ENCODE data around the gene TSPAN1.
"Not testable (repeated sequence)": the region's sequence is repeated elsewhere in the genome, so short reads cannot be mapped to it uniquely, and the experiment has no call there.

TSPAN1 gene

GRCh38 chr1:46205141-46205540, 30.3 kb downstream of the TSPAN1 start:
- Histone ChIP-seq H3K4me1 (ENCODE audit: insufficient read depth, low read length) (no peaks in the 10 kb centered on the region), H3K9ac (ENCODE audit: low read depth, low read length) (no peak overlapping the region), H3K27ac (ENCODE audit: low read length) (no peak overlapping the region), H3K9me3 (ENCODE audit: insufficient read depth, low read depth, low read length) (no peaks in the 10 kb centered on the region), H3K27me3 (ENCODE audit: insufficient read depth, low read length) (0 out of 2 replicates have a peak, but pooled peaks cover 4% of the 10 kb centered on the region), H3K4me3 (ENCODE audit: low read length) (no peak overlapping the region), H3K36me3 (ENCODE audit: insufficient read depth, low read depth, low read length) (no peaks in the 10 kb centered on the region)

- Histone ChIP-seq H3K4me3 (ENCODE audit: low read length) (no peak overlapping the region), H3K9ac (ENCODE audit: low read depth, low read length) (no peak overlapping the region), H3K4me1 (ENCODE audit: insufficient read depth, low read length) (no peaks in the 10 kb centered on the region), H3K27me3 (ENCODE audit: insufficient read depth, low read length) (0 out of 2 replicates have a peak, but pooled peaks cover 4% of the 10 kb centered on the region), H3K9me3 (ENCODE audit: insufficient read depth, low read depth, low read length) (no peaks in the 10 kb centered on the region), H3K27ac (ENCODE audit: low read length) (no peak overlapping the region), H3K36me3 (ENCODE audit: insufficient read depth, low read depth, low read length) (no peaks in the 10 kb centered on the region)
Observed at GRCh38 chr1:46205791-46206190, 30.9 kb downstream of the TSPAN1 start.

- Histone ChIP-seq H3K4me1 (ENCODE audit: insufficient read depth, low read length) (no peaks in the 10 kb centered on the region), H3K4me3 (ENCODE audit: low read length) (no peak overlapping the region), H3K9me3 (ENCODE audit: insufficient read depth, low read depth, low read length) (no peaks in the 10 kb centered on the region), H3K27ac (ENCODE audit: low read length) (no peak overlapping the region), H3K36me3 (ENCODE audit: insufficient read depth, low read depth, low read length) (no peaks in the 10 kb centered on the region), H3K9ac (ENCODE audit: low read depth, low read length) (no peak overlapping the region), H3K27me3 (ENCODE audit: insufficient read depth, low read length) (0 out of 2 replicates have a peak, but pooled peaks cover 4% of the 10 kb centered on the region)
Observed at GRCh38 chr1:46206399-46206798, 31.5 kb downstream of the TSPAN1 start.

- no peaks in the 10 kb centered on the region for H3K27me3 ChIP-seq (ENCODE audit: insufficient read depth, low read length)
- H3K36me3 ChIP-seq (ENCODE audit: insufficient read depth, low read depth, low read length): no peaks in the 10 kb centered on the region
- H3K27ac ChIP-seq (ENCODE audit: low read length): no peak overlapping the region
- no peaks in the 10 kb centered on the region for H3K4me1 ChIP-seq (ENCODE audit: insufficient read depth, low read length)
- H3K4me3 ChIP-seq (ENCODE audit: low read length): no peak overlapping the region
- no peak overlapping the region for H3K9ac ChIP-seq (ENCODE audit: low read depth, low read length)
- H3K9me3 ChIP-seq (ENCODE audit: insufficient read depth, low read depth, low read length): no peaks in the 10 kb centered on the region
Observed at GRCh38 chr1:46210561-46210960, 35.7 kb downstream of the TSPAN1 start.

GRCh38 chr1:46211051-46211450, 36.2 kb downstream of the TSPAN1 start:
- Histone ChIP-seq H3K9me3 (ENCODE audit: insufficient read depth, low read depth, low read length) (no peaks in the 10 kb centered on the region), H3K9ac (ENCODE audit: low read depth, low read length) (no peak overlapping the region), H3K36me3 (ENCODE audit: insufficient read depth, low read depth, low read length) (no peaks in the 10 kb centered on the region), H3K27ac (ENCODE audit: low read length) (no peak overlapping the region), H3K4me3 (ENCODE audit: low read length) (no peak overlapping the region), H3K27me3 (ENCODE audit: insufficient read depth, low read length) (no peaks in the 10 kb centered on the region), H3K4me1 (ENCODE audit: insufficient read depth, low read length) (no peaks in the 10 kb centered on the region)

GRCh38 chr1:46215504-46215903, 40.6 kb downstream of the TSPAN1 start:
- Histone ChIP-seq H3K4me3 (ENCODE audit: low read length) (no peak overlapping the region), H3K9me3 (ENCODE audit: insufficient read depth, low read depth, low read length) (no peaks in the 10 kb centered on the region), H3K9ac (ENCODE audit: low read depth, low read length) (no peak overlapping the region), H3K4me1 (ENCODE audit: insufficient read depth, low read length) (no peaks in the 10 kb centered on the region), H3K27ac (ENCODE audit: low read length) (no peak overlapping the region), H3K27me3 (ENCODE audit: insufficient read depth, low read length) (no peaks in the 10 kb centered on the region), H3K36me3 (ENCODE audit: insufficient read depth, low read depth, low read length) (no peaks in the 10 kb centered on the region)

- Histone ChIP-seq H3K4me3 (ENCODE audit: low read length) (no peak overlapping the region), H3K27ac (ENCODE audit: low read length) (no peak overlapping the region), H3K4me1 (ENCODE audit: insufficient read depth, low read length) (peaks cover 15% of the 10 kb centered on the region; the same call in 1 of the 2 replicates), H3K9ac (ENCODE audit: low read depth, low read length) (no peak overlapping the region), H3K36me3 (ENCODE audit: insufficient read depth, low read depth, low read length) (no peaks in the 10 kb centered on the region), H3K27me3 (ENCODE audit: insufficient read depth, low read length) (no peaks in the 10 kb centered on the region), H3K9me3 (ENCODE audit: insufficient read depth, low read depth, low read length) (no peaks in the 10 kb centered on the region)
Observed at GRCh38 chr1:46218443-46218842, 43.6 kb downstream of the TSPAN1 start.

GRCh38 chr1:46219551-46220520, 44.9 kb downstream of the TSPAN1 start:
- H3K9me3 ChIP-seq (ENCODE audit: insufficient read depth, low read depth, low read length): no peaks in the 10 kb centered on the region
- H3K27me3 ChIP-seq (ENCODE audit: insufficient read depth, low read length): no peaks in the 10 kb centered on the region
- H3K9ac ChIP-seq (ENCODE audit: low read depth, low read length): no peak overlapping the region
- H3K27ac ChIP-seq (ENCODE audit: low read length): no peak overlapping the region
- H3K4me3 ChIP-seq (ENCODE audit: low read length): no peak overlapping the region
- no peaks in the 10 kb centered on the region for H3K36me3 ChIP-seq (ENCODE audit: insufficient read depth, low read depth, low read length)
- peaks cover 15% of the 10 kb centered on the region; the same call in 1 of the 2 replicates for H3K4me1 ChIP-seq (ENCODE audit: insufficient read depth, low read length)

- Histone ChIP-seq H3K4me1 (ENCODE audit: insufficient read depth, low read length) (peaks cover 15% of the 10 kb centered on the region; the same call in 1 of the 2 replicates), H3K4me3 (ENCODE audit: low read length) (no peak overlapping the region), H3K9ac (ENCODE audit: low read depth, low read length) (no peak overlapping the region), H3K27me3 (ENCODE audit: insufficient read depth, low read length) (no peaks in the 10 kb centered on the region), H3K36me3 (ENCODE audit: insufficient read depth, low read depth, low read length) (no peaks in the 10 kb centered on the region), H3K9me3 (ENCODE audit: insufficient read depth, low read depth, low read length) (no peaks in the 10 kb centered on the region), H3K27ac (ENCODE audit: low read length) (no peak overlapping the region)
Observed at GRCh38 chr1:46220808-46221207, 45.9 kb downstream of the TSPAN1 start.

GRCh38 chr1:46221749-46222148, 46.9 kb downstream of the TSPAN1 start:
- Histone ChIP-seq H3K4me1 (ENCODE audit: insufficient read depth, low read length) (peaks cover 15% of the 10 kb centered on the region; the same call in 1 of the 2 replicates), H3K27ac (ENCODE audit: low read length) (no peak overlapping the region)

GRCh38 chr1:46223055-46223454, 48.2 kb downstream of the TSPAN1 start:
- not testable (repeated sequence) for H3K9me3 ChIP-seq (ENCODE audit: insufficient read depth, low read depth, low read length); H3K27ac ChIP-seq (ENCODE audit: low read length); H3K27me3 ChIP-seq (ENCODE audit: insufficient read depth, low read length); H3K36me3 ChIP-seq (ENCODE audit: insufficient read depth, low read depth, low read length); H3K9ac ChIP-seq (ENCODE audit: low read depth, low read length); H3K4me3 ChIP-seq (ENCODE audit: low read length)
- peaks cover 15% of the 10 kb centered on the region; the same call in 1 of the 2 replicates for H3K4me1 ChIP-seq (ENCODE audit: insufficient read depth, low read length)

More at GRCh38 chr1:46221749-46222148, 46.9 kb downstream of the TSPAN1 start:
- H3K27me3 ChIP-seq (ENCODE audit: insufficient read depth, low read length): no peaks in the 10 kb centered on the region
- no peaks in the 10 kb centered on the region for H3K36me3 ChIP-seq (ENCODE audit: insufficient read depth, low read depth, low read length)
- H3K4me3 ChIP-seq (ENCODE audit: low read length): peak overlapping the region; percentile 3; the same call in 1 of the 2 replicates
- no peaks in the 10 kb centered on the region for H3K9me3 ChIP-seq (ENCODE audit: insufficient read depth, low read depth, low read length)
- H3K9ac ChIP-seq (ENCODE audit: low read depth, low read length): peak overlapping the region; percentile 20; the same call in 1 of the 2 replicates

- Histone ChIP-seq H3K4me1 (ENCODE audit: insufficient read depth, low read length) (peaks cover 15% of the 10 kb centered on the region; the same call in 1 of the 2 replicates), H3K27ac (ENCODE audit: low read length) (no peak overlapping the region), H3K4me3 (ENCODE audit: low read length) (no peak overlapping the region)
Observed at GRCh38 chr1:46223472-46223943, 48.6 kb downstream of the TSPAN1 start.

More at GRCh38 chr1:46223472-46223943, 48.6 kb downstream of the TSPAN1 start:
- Histone ChIP-seq H3K9ac (ENCODE audit: low read depth, low read length) (no peak overlapping the region), H3K27me3 (ENCODE audit: insufficient read depth, low read length) (no peaks in the 10 kb centered on the region), H3K9me3 (ENCODE audit: insufficient read depth, low read depth, low read length) (no peaks in the 10 kb centered on the region), H3K36me3 (ENCODE audit: insufficient read depth, low read depth, low read length) (no peaks in the 10 kb centered on the region)

All from iPS-20b (cell line).